ENCODE measurements around the gene MSS51. TPM values are rescaled to one million over a fixed set of nuclear protein-coding genes. Genes with fewer than 3 reads are reported as not detected.

MSS51 gene
- total RNA-seq, 1 donor = 2.2 TPM

- TF ChIP-seq CTCF (IDR thresholded peaks at IDR 0.05; ENCODE audit: extremely low read depth, low read depth, low read length) = no peak
- Histone ChIP-seq H3K4me3 (ENCODE audit: insufficient read depth, low read length) (no peak overlapping the region), H3K27me3 (ENCODE audit: insufficient read depth, low read length) (no peaks in the 10 kb centered on the region), H3K4me1 (ENCODE audit: insufficient read depth, low read length) (peaks cover 11% of the 10 kb centered on the region), H3K4me2 (ENCODE audit: insufficient read depth, low read length) (no peak overlapping the region), H4K20me1 (ENCODE audit: insufficient read depth, low read length) (peaks cover 68% of the 10 kb centered on the region), H3K36me3 (ENCODE audit: insufficient read depth, low read length) (no peaks in the 10 kb centered on the region), H2AFZ (ENCODE audit: low read length) (no peak overlapping the region), H3K9me3 (ENCODE audit: low read depth, low read length) (no peaks in the 10 kb centered on the region), H3K27ac (ENCODE audit: low read depth, low read length) (no peak overlapping the region), H3K79me2 (ENCODE audit: insufficient read depth, low read length) (peaks cover 100% of the 10 kb centered on the region)
- peak; percentile 64 for DNase-seq (ENCODE audit: insufficient read length, low spot score, missing footprints)
Measured at GRCh38 chr10:73406846-73407245, 26.5 kb downstream of the MSS51 start.

GRCh38 chr10:73405556-73405955, 27.8 kb downstream of the MSS51 start:
- H4K20me1 ChIP-seq (ENCODE audit: insufficient read depth, low read length) = peaks cover 72% of the 10 kb centered on the region

DNA sequence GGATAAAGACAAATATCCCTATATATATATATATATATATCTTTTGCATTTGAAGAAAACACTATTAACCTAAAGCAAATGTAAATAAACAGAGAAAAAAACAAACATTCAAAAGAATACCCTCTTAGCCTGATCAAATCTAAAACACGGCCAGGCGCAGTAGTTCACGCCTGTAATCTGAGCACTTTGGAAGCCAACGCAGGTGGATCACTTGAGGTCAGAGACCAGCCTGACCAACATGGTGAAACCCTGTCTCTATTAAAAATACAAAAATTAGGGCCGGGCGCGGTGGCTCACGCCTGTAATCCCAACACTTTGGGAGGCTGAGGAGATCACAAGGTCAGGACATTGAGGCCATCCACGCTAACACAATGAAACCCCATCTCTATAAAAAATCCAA, 28.7 kb downstream of the MSS51 start:
- peaks cover 76% of the 10 kb centered on the region for H4K20me1 ChIP-seq (ENCODE audit: insufficient read depth, low read length)
- no peak for TF ChIP-seq CTCF (IDR thresholded peaks at IDR 0.05; ENCODE audit: extremely low read depth, low read depth, low read length)
- H2AFZ ChIP-seq (ENCODE audit: low read length) = no peak overlapping the region
- H3K27ac ChIP-seq (ENCODE audit: low read depth, low read length) = no peak overlapping the region
- no peak overlapping the region for H3K4me3 ChIP-seq (ENCODE audit: insufficient read depth, low read length)
- no peaks in the 10 kb centered on the region for H3K36me3 ChIP-seq (ENCODE audit: insufficient read depth, low read length)
- H3K4me1 ChIP-seq (ENCODE audit: insufficient read depth, low read length) = peaks cover 11% of the 10 kb centered on the region
- H3K4me2 ChIP-seq (ENCODE audit: insufficient read depth, low read length) = no peak overlapping the region
- H3K27me3 ChIP-seq (ENCODE audit: insufficient read depth, low read length) = no peaks in the 10 kb centered on the region
- peaks cover 100% of the 10 kb centered on the region for H3K79me2 ChIP-seq (ENCODE audit: insufficient read depth, low read length)
- DNase-seq (ENCODE audit: insufficient read length, low spot score, missing footprints) = no peak
- H3K9me3 ChIP-seq (ENCODE audit: low read depth, low read length) = no peaks in the 10 kb centered on the region

More at GRCh38 chr10:73405556-73405955, 27.8 kb downstream of the MSS51 start:
- Histone ChIP-seq H3K4me3 (ENCODE audit: insufficient read depth, low read length) (no peak overlapping the region), H2AFZ (ENCODE audit: low read length) (no peak overlapping the region), H3K27ac (ENCODE audit: low read depth, low read length) (no peak overlapping the region), H3K4me2 (ENCODE audit: insufficient read depth, low read length) (no peak overlapping the region), H3K27me3 (ENCODE audit: insufficient read depth, low read length) (no peaks in the 10 kb centered on the region), H3K36me3 (ENCODE audit: insufficient read depth, low read length) (no peaks in the 10 kb centered on the region), H3K9me3 (ENCODE audit: low read depth, low read length) (no peaks in the 10 kb centered on the region), H3K4me1 (ENCODE audit: insufficient read depth, low read length) (peaks cover 11% of the 10 kb centered on the region), H3K79me2 (ENCODE audit: insufficient read depth, low read length) (peaks cover 100% of the 10 kb centered on the region)
- TF ChIP-seq CTCF (IDR thresholded peaks at IDR 0.05; ENCODE audit: extremely low read depth, low read depth, low read length) = no peak
- DNase-seq (ENCODE audit: insufficient read length, low spot score, missing footprints) = no peak

- H3K4me2 ChIP-seq (ENCODE audit: insufficient read depth, low read length) = no peak overlapping the region
- H3K27ac ChIP-seq (ENCODE audit: low read depth, low read length) = no peak overlapping the region
- peaks cover 67% of the 10 kb centered on the region for H4K20me1 ChIP-seq (ENCODE audit: insufficient read depth, low read length)
- H3K36me3 ChIP-seq (ENCODE audit: insufficient read depth, low read length) = peaks cover 23% of the 10 kb centered on the region
- peaks cover under 1% of the 10 kb centered on the region for H3K4me1 ChIP-seq (ENCODE audit: insufficient read depth, low read length)
- no peak for TF ChIP-seq CTCF (IDR thresholded peaks at IDR 0.05; ENCODE audit: extremely low read depth, low read depth, low read length)
- H2AFZ ChIP-seq (ENCODE audit: low read length) = no peak overlapping the region
- H3K79me2 ChIP-seq (ENCODE audit: insufficient read depth, low read length) = peaks cover 95% of the 10 kb centered on the region
- H3K9me3 ChIP-seq (ENCODE audit: low read depth, low read length) = no peaks in the 10 kb centered on the region
- DNase-seq (ENCODE audit: insufficient read length, low spot score, missing footprints) = no peak
- no peak overlapping the region for H3K4me3 ChIP-seq (ENCODE audit: insufficient read depth, low read length)
- no peaks in the 10 kb centered on the region for H3K27me3 ChIP-seq (ENCODE audit: insufficient read depth, low read length)
Measured at GRCh38 chr10:73401636-73402035, 31.7 kb downstream of the MSS51 start.

Measured in osteoblast (primary cell).